HG02870 (cell line): ENCODE measurements around the gene SLC7A11.

ENCODE experiments used
- ATAC-seq: cut with Tn5 transposase; IDR thresholded peaks from one replicate; pipeline ENCODE4 v1.9.1; 2021; ENCODE audit warnings: mild to moderate bottlenecking, moderate library complexity; ENCODE audit not compliant: unreplicated experiment

The SLC7A11 gene

DNA sequence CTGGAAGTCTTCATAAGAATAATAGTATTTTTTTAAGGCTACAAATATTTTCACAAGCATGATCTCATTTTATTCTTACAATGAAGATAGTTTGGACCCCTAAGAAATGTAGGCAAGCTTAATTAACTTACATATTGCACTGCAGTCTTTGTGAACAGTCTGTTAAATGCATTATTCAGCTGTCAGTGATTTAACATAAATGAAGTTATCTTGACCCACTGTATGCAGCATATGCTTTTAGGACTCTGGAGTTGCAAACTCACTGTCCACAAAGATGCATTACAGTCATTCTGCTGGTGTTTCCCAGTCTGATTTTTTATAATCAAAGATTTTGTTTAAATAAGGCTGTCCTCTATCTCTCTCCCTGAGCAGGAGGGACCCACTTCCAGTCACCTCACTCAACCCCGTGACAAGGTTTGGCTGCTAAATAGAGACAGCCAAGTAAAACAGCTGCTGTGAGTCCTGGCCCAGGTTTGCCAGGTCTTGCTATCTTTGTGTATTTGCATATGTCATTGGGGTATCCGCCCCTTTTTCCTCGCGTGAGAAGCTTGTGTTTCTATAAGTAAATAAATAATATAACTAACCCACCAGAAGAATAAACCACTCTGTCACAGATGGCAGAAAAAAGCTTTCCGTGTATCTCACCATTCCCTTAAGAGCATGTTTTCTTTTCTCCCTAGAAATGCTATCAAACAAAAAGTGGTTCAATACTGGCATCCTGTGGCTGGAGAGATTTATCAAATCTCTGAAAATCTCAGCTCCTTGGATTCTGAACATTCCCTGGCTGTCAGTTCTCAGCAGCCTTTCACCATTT is 67.0 kb downstream of the SLC7A11 start:
- no peak for ATAC-seq

DNA sequence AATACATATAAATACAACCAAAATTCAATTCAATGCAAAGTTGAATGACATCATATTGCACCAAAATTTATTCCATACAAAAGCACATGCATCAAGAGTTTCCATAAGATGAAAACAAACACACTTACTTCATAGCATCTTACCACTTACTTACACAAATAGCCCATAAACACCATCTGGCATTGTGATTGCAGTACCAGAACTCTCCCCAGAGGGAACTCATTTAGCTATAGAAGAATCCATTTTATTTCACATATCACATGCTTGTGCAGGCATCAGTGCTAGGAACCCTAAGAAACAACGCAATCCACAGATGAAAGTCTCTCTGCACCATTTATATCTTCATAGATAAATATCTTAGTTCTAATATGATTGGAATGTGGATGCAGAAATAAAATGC is 77.9 kb downstream of the SLC7A11 start:
- ATAC-seq = no peak

DNA sequence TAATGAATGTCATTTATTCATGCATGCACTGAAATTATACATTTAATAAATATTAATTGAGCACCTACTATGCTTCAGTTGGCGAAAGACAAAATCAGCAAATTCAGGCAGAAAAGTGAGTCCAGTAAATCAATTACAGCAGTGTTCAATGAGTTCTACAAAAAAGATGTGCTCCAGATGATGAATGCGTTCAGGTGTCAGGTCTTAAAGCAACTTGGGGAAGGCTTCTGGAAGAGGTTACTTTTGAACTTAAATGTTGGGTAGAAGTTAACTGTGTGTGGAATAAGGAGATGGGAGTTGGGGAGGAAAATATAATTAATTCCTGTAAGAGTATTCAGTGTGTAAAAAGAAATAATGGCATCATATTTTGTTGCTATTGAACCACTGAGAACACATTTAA is 79.0 kb downstream of the SLC7A11 start:
- no peak for ATAC-seq

DNA sequence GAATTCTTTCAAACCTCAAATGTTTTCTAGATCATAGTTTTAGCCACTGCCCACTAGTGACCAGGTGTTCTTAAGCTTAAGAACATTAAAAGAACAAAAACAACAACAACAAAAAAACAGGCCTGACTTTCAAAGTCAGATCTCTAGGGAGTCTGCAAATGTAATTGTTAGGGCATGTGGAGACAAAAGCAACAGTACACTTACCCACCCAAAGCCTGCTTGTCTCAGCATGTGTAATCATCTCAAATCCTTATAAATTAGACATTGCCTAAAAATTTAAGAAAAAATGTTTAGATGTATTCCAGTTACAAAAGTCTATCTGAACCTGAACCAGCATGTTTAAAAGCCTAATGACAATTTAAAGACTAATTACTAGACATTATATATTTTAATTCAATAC is 79.9 kb downstream of the SLC7A11 start:
- no peak for ATAC-seq

DNA sequence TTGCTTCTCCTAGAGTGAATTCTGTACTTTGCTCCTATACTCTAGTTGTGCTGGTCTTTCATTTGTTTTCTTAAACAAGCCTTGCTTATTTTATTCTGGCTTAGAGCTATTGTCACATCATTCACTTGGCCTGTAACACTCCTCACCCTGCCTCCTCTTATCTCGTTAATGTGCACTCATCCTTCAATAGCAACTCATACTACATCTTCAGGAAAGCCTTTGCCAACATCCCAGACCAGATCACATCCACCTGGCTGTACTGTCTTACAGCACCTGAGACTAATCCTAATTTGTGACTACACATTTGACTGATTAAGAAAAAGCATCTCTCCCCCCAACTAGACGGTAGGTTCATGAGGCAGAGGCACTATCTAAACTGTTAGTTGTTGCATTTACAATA is 80.8 kb downstream of the SLC7A11 start:
- no peak for ATAC-seq

DNA sequence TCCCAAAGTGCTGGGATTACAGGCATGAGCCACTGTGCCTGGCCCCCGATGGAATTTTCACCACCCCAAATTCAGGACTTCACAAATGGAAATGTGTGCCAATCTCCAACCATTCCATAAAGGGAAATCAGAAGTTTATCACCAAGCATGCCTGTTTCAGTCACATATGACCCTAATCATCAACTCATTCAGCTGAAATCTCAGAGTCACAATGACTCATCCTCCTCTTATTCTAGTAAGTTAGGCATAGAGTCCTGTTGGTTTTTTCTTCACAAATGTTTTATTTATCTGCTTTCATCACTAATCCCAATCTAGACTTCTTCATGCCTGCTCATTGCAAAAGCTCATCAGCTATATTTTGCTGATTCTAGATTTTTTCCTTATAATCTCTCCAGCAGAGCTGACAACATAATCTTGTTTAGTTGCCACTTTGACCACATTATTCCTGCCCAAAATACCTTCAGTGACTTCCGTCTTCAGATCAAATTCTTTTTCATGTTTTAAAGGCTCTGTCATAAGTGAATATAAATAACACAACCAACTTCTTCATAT is 83.3 kb downstream of the SLC7A11 start:
- ATAC-seq = no peak

DNA sequence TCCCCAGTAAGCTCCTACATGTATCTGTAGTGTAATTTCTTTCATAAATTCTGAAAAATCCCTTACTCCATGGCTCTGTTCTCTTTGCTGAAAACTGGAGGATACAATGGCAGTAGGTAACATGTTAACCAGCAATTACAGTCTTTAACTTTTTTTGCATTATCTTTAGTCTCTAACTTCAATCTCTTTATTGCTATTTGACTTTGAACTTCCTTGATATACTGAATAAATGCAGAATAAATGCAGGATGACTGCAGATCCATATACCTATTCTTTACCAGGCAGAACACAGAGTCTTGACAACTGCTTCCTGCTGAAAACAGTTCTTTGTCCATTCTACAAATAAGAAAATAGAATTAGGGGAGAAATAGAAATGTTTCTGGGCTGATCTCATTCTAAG is 101.3 kb downstream of the SLC7A11 start:
- no peak for ATAC-seq

DNA sequence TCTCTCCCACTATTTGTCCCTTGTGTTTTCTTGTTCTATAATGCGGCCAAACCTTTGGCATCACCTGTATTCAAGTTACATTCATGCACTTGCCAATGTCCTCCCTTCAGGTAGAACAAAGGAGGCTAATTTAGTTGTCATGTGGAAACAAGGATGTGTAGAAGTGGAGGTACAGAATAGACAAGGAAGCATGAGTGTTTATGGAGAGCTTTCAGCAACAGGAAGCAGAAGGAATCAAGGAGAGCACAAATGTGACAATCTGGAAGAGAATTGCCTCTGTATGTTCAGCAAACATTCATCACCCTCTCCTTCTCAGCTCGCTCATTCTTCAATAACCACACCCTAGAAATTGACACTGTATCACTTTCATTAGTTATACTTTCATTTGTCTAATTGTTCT is 103.4 kb downstream of the SLC7A11 start:
- ATAC-seq = no peak

DNA sequence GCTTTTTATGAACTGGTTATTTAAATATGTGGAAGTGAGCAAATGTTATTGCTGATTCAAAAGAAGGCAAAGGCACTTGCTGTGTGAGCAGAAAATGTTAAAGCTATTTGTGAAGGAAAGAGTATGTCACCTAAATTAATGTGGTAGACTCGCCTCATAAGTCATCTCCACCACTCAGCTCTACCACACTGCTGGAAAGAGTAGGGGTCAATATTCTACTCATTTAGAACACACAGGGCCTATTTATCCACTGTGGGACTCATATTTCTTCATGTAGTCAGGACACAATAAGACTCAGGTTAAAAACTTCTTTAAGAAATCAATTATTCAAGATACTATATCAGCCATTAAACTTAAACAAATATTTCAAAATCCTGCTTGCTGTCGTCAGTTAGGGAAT is 106.5 kb downstream of the SLC7A11 start:
- no peak for ATAC-seq

DNA sequence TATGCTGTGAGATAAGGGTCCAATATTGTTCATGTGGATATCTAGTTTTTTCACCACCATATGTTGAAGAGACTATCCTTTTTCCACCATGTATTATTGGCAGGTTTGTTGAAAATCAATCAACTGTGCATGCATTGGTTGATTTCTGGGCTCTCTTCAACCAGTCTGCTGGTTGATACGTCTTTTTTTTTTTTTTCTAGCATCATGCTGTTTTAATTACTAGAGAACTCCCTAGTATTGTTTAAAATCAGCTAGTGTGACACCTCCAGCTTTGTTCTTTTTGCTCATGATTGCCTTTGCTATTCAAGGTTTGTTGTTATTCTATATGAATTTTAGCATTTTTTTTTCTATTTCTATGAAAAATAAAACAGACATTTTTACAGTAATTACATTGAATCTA is 123.9 kb downstream of the SLC7A11 start:
- no peak for ATAC-seq

DNA sequence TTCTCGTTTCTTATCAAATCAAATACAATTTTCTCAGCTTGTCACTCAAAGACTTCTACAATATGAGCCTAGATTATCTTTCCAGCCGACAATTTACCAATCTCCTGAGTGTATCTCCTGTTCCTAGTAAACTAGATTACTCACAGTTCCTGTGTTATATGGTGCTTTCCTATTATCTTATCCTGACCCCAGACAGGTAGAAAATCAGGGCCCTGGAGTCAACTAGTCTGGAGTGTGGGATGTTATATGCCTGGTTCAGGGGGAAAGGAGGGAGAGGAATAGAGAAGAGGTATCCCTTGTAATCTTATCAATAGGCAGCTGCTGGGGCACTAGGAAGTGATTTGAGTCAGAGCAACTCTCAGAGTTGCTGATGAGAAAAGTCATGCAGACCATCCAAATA is 127.1 kb downstream of the SLC7A11 start:
- ATAC-seq = no peak

DNA sequence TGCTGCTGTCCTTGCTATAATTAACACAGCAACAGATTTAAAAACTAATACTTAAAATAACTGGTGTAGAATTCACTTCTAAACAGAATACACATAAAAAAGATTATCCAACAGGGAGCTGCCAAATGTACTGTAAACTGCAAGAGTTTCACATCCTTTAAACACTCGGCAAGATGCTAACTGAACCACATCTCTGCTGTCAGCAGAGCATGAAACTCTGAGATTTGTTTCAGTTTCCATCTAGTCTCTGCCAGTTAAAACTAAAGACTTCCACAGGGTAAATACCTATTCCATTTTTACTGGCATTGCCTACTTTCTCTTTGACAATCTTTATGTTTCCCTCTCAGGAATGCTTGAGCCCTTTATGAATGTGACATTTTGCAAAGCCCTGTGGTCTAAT is 127.7 kb downstream of the SLC7A11 start:
- ATAC-seq = peak; percentile 93
